Activated CD4-positive, alpha-beta T cell treated with anti-CD3 and anti-CD28 coated beads, Interleukin-2, amount 50 U/mL, for 24 hours (primary cell): ENCODE data around the gene RBFOX2.
"Not testable (repeated sequence)": the region's sequence is repeated elsewhere in the genome, so short reads cannot be mapped to it uniquely, and the experiment has no call there.

ENCODE experiments used
- DNase-seq, 2 donors: peaks; one replicate each; pipeline ENCODE4 v3.0.0-alpha.2; 2020; ENCODE audit warnings: low read depth in 1 of 2, low spot score in 1 of 2

The RBFOX2 gene

DNA sequence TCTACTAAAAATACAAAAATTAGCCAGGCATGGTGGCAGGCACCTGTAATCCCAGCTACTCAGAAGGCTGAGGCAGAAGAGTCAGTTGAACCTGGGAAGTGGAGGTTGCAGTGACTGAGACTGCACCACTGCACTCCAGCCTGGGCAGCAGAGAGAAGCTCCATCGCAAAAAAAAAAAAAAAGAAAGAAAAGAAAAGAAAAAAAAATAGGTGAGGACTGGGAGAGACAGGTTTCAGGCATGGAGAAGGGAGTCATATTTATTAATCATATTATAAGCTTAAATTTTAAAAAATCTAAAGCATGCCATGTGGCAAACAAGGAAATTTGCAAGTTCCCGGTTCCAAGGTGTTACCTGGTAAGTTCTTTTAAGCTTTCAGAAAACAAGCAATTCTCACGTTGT, 311.1 kb downstream of the RBFOX2 start, which contains the start of gene APOL5:
Gene APOL5, plus strand, starts transcription at position 301 of the 400 bp plus-strand sequence. Its CDS starts 0 bp downstream, at position 301.
- DNase-seq = no peak

DNA sequence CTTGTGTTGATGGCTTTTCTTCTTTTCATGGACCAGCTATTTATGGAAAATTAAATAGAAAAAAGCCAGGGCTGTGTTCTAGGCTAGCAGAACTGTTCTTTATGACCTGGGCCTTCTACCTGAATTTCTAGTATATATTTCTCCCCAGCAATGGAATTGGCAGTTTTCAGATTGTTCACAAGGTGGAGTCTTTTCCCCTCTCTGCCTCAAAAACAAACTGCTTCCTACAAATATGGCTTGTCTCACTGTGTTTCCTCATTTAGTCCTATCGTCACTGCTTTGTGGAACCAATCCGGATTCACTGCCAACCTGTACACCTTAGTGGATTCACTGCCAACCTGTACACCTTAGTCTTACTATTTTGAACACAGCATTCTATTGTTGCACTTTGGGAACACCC, 316.0 kb downstream of the RBFOX2 start:
- DNase-seq = no peak

- no peak for DNase-seq
Observed at GRCh38 chr22:35711336-35711735, 317.3 kb downstream of the RBFOX2 start.

DNA sequence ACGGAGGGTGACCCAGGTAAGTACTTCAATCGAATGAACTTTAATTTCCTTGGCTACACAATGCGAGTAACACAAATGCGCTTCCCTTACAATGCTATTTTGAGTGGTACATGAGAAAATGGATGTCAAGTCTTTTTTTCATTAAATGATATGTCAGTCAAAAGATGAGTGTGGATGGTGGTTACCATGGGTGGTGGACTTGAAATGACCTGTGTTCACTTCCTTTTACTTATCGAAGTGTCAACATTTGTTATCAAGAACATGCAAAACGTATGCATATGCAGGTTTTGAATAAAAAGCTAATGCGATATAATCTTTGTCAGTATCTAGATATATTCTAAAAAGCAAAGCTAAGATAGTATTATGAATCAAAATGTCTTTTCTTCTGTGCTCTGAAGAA, 319.7 kb downstream of the RBFOX2 start:
- no peak for DNase-seq

GRCh38 chr22:35708453-35708852, 320.2 kb downstream of the RBFOX2 start:
- DNase-seq = no peak

- no peak for DNase-seq
Observed at GRCh38 chr22:35705141-35705540, 323.5 kb downstream of the RBFOX2 start.

DNA sequence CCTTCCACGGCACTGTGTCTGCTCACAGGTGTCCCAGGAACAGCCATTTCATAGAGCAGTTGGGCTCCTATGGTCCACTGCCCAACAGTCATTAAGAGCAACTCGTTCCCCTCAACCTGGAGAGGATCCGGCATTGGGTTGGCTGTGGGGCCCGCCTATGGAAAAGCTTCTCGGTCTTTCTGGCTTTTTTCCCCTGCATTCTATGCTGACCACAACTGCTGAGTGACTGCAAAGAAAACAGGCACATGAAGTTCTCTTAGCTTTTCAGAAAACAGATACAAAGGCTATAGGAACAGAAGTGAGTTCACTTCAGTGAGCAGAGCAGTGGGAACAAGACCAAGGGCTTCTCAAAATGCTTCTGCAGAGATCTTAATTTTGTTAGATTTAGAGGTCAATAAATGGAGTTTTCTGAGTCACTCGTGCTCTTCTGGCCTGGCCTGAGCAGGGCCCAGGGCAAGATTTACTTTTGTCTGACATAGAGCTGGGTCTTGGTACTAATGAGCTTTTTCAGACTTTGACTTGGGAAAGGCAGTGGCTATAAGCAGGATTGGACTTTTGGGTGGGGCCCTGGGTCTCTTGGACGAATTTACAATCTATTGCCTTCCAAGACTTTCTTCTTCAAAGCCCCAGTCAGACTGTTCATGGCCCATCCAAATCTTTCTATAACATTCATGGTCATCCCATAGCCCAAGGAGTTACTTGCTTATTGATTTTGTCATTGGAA, 324.6 kb downstream of the RBFOX2 start:
- no peak for DNase-seq

DNA sequence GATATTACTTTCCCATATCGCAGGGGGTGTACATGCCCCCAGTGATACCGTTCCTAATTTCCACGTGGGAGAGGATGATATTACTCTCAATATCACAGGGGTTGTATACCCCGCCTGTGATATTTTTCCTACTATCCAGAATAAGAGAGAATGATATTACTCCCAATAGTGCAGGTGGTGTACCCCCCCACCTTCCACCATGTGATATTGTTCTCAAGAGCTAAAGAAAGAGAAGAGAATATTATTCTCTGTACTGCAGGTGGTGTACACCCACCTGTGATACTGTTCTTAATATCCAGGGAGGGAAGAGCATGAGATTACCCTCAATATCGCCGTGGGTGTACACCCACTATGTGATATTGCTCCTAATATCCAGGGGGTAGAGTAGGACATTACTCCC, 328.8 kb downstream of the RBFOX2 start:
- DNase-seq = not testable (repeated sequence)

DNA sequence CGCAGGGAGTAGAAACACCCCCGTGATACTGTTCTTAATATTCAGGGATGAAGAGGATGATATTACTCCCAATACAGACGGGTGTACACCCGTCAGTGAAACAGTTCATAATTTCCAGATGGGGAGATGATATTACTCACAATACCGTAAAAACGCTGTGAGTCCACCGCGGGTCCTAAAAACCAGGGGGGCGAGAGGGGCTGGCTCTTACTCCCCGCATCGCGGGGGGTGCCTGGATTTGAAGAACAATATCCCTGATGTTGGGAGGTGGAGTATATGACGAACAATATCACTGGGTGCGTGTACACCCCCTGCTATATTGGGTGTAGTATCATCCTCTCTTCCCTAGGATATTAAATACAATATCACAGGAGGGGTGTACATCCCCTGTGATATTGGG, 331.5 kb downstream of the RBFOX2 start:
- DNase-seq = no peak

GRCh38 chr22:35695202-35695601, 333.4 kb downstream of the RBFOX2 start:
- no peak for DNase-seq

DNA sequence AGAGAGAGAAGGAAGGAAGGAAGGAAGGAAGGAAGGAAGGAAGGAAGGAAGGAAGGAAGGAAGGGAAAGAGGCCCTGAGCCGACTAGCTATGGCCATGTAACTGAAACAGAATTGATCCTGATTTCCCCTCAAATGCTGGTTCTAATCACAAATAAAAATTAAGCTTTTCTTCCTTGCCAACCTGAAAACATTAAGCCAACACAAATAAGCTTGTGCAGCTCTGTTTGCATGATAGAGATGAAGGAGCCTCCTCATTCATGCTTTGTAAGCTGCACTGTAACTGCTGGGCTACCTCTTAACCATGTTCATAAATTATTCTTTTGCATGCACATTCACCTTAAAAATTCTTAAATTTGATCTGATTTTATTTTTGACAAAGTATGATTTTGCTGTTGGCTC, 338.6 kb downstream of the RBFOX2 start:
- DNase-seq = no peak

DNA sequence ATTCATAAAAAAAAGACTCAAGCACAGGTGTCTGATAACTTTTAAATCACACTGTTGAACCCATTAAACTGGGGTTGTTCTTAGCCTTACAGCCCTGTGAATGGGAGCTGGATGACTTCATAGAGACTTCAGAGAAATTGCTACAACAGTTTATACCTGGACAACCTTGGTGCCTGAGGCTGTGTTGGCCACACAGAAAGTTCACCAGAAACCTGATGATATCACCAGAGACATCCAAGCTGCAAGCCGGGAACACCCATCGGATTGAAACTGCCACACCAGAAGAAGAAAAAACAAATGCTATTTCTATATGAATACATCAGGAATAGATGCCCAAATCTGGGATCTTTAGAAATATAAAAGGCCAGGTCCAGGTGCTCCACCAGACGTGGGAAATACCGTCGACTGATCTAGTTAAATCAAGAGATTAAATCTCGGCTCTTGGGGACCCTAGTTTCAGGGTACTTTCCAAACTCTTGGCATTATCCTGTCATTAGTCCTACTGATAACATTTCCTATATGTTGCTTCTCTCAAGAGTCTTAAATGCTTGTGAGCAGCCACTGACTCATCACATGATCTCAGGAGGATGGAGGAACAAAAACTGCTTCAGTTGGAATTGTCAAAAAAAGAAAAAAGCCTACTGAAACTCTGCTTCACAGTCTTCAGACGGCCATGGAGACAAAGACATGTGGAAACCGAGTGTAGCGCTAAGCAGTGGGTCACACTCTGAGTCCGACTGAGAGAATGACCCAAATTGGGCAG, 339.5 kb downstream of the RBFOX2 start:
- no peak for DNase-seq
